Measurements from ENCODE around the gene CFL1.

GRCh38 chr11:65900125-65900898, 42.3 kb upstream of the CFL1 start, which contains the start of gene FOSL1:
- TF ChIP-seq POLR2A (IDR thresholded peaks at IDR 0.05) = peak in 1 of 2 donors; percentile 60
- TF ChIP-seq CTCF (IDR thresholded peaks at IDR 0.05) = peak in 1 of 3 experiments; percentile 5
- TF ChIP-seq POLR2AphosphoS5 (IDR thresholded peaks at IDR 0.05; ENCODE audit: insufficient read depth in 1 of 2, low read depth in 1 of 2) = peak; percentile 70 to 72

All from vagina (tissue), 2 donors.